HepG2 (cell line): Measurements from ENCODE around the gene NXPE4. TPM values are rescaled to one million over a fixed set of nuclear protein-coding genes. Genes with fewer than 3 reads are reported as not detected.

Experiments
- ATAC-seq: fragments of 200-7000 bp; cut with Tn5 transposase; 3 replicates; pipeline ENCODE4 v1.9.1; 2020; ENCODE audit warnings: mild to moderate bottlenecking, moderate library complexity
- BruUV-seq: library from RNA; stranded (reverse); fragments of 400-500 nt; replicated peaks from 2 replicates; lab custom pipeline; 2021; lab: Mats Ljungman, UMichigan
- CTCF ChIA-PET: fragments of 300-600 bp; formaldehyde crosslinking; extraction: SDS; loops from one replicate; lab custom pipeline; 2021; ENCODE audit warnings: low total read pairs, inconsistent platforms, low intra/inter-chr PET ratio; lab: Yijun Ruan, JAX
- POLR2A ChIA-PET: fragments of 350-600 bp; sonication (Branson Sonifier 250); formaldehyde crosslinking; loops from one replicate; lab custom pipeline; 2020; ENCODE audit warnings: antibody characterized with exemption, inconsistent platforms; lab: Yijun Ruan, JAX
- DNase-seq: peaks from one replicate; pipeline ENCODE4 v3.0.0-alpha.2; 2015; ENCODE audit warnings: low spot score
- FAIRE-seq: peaks from 3 replicates; lab custom pipeline; 2011; peaks lifted over from hg19 to GRCh38; lab: Jason Lieb, UNC
- H2AFZ ChIP-seq: one replicate; pipeline ENCODE4 v1.6.1; 2011; ENCODE audit warnings: low read length, inconsistent platforms
- H3K27ac ChIP-seq: fragments of 300-600 bp; 3 replicates; pipeline ENCODE4 v1.8.0; 2011; ENCODE audit warnings: mixed run types, mild to moderate bottlenecking, mixed read lengths, low read length, inconsistent platforms; ENCODE audit not compliant: insufficient read depth; ENCODE audit errors: extremely low read length
- H3K27me3 ChIP-seq, 2 experiments: fragments of 200-600 bp in 1 of 2; 2 replicates in 1 of 2; 3 replicates in 1 of 2; pipeline versions ENCODE4 v1.6.0 to v1.8.0; 2011; ENCODE audit warnings: low read length in 2 of 2, mild to moderate bottlenecking in 2 of 2, moderate library complexity in 2 of 2, inconsistent platforms in 1 of 2; ENCODE audit not compliant: insufficient read depth in 2 of 2, control insufficient read depth in 1 of 2
- H3K36me3 ChIP-seq, 2 experiments: fragments of 200-600 bp in 1 of 2; replicated peaks in 1 of 2; 2 replicates in 1 of 2; 3 replicates in 1 of 2; pipeline versions ENCODE4 v1.5.1 to v1.8.0; 2011; ENCODE audit warnings: low read length in 2 of 2, inconsistent platforms in 1 of 2; ENCODE audit not compliant: insufficient read depth in 2 of 2, control insufficient read depth in 1 of 2
- H3K4me1 ChIP-seq: 2 replicates; pipeline ENCODE4 v1.5.1; 2012; ENCODE audit warnings: low read length, inconsistent platforms; ENCODE audit not compliant: insufficient read depth
- H3K4me2 ChIP-seq: 2 replicates; pipeline ENCODE4 v1.6.0; 2011; ENCODE audit warnings: low read depth, low read length, inconsistent platforms
- H3K4me3 ChIP-seq, 3 experiments: fragments of 200-600 bp in 1 of 3; sonication (generic), shearing (Covaris generic) in 1 of 3; replicated peaks in 1 of 3; 2 replicates each; pipeline ENCODE4 v1.5.1; 2011 to 2016; ENCODE audit warnings: low read length in 3 of 3, inconsistent platforms in 2 of 3, low read depth in 2 of 3, mild to moderate bottlenecking in 2 of 3, control low read depth in 1 of 3, mixed read lengths in 1 of 3; ENCODE audit not compliant: insufficient read depth in 1 of 3
- H3K79me2 ChIP-seq: one replicate; pipeline ENCODE4 v1.6.1; 2011; ENCODE audit warnings: low read length, inconsistent platforms; ENCODE audit not compliant: insufficient read depth
- H3K9ac ChIP-seq: 2 replicates; pipeline ENCODE4 v1.6.0; 2011; ENCODE audit warnings: mild to moderate bottlenecking, low read depth, low read length, inconsistent platforms; ENCODE audit not compliant: insufficient read depth
- H3K9me3 ChIP-seq: 2 replicates; pipeline ENCODE4 v1.5.1; 2012; ENCODE audit warnings: mild to moderate bottlenecking, low read length
- H4K20me1 ChIP-seq: 2 replicates; pipeline ENCODE4 v1.6.0; 2011; ENCODE audit warnings: inconsistent platforms, mild to moderate bottlenecking, low read length, moderate library complexity; ENCODE audit not compliant: insufficient read depth
- CTCF ChIP-seq: sonication (generic); formaldehyde crosslinking; IDR thresholded peaks from 2 replicates; pipeline ENCODE4 v1.5.0; 2020; ENCODE audit warnings: mild to moderate bottlenecking, missing genetic modification reagents, moderate library complexity
- IRX3 ChIP-seq: sonication (generic); formaldehyde crosslinking; IDR thresholded peaks from 2 replicates; pipeline ENCODE4 v1.8.1; 2023; ENCODE audit warnings: mild to moderate bottlenecking, low read depth, missing genetic modification reagents, borderline replicate concordance
- SMC3 ChIP-seq: IDR thresholded peaks from 2 replicates; pipeline ENCODE4 v1.6.1; 2011; ENCODE audit warnings: low read length, improper control_type of control experiment
- ZNF574 ChIP-seq: sonication (generic); formaldehyde crosslinking; IDR thresholded peaks from 2 replicates; pipeline ENCODE4 v1.4.0; 2020; ENCODE audit warnings: missing genetic modification reagents
- ZNF775 ChIP-seq: sonication (generic); formaldehyde crosslinking; IDR thresholded peaks from 2 replicates; pipeline ENCODE4 v1.4.0; 2020; ENCODE audit warnings: missing genetic modification reagents, mild to moderate bottlenecking, moderate library complexity, borderline replicate concordance
- WGBS: methylation state at CpG from one replicate; pipeline ENCODE4 v1.1.6; 2017; ENCODE audit warnings: low lambda C conversion rate; 5-methylcytosine and 5-hydroxymethylcytosine counted together
- in situ Hi-C: cut with HindIII; loops from 2 replicates; pipeline ENCODE4 v1.10.0; 2017; ENCODE audit warnings: low pct_unique_long_range_greater_than_20kb; ENCODE audit not compliant: extremely low pct_ligation_motif_present
- intact Hi-C: fragments of 100-400 bp; cut with micrococcal nuclease; formaldehyde crosslinking; loops from one replicate; pipeline ENCODE4 v1.10.0; 2022; ENCODE audit not compliant: unreplicated experiment
- polyA plus RNA-seq, 8 experiments: library from polyadenylated mRNA; depleted of rRNA in 3 of 8; stranded (reverse) in 7 of 8; unstranded in 1 of 8; fragments of >200 nt; fragmentation: Illumina TruSeq in 4 of 8; extraction: Trizol in 4 of 8; gene quantifications; 2 replicates each; pipeline versions ENCODE4 v1.2.1 to v1.2.3, GENCODE V29; 2011 to 2016; ENCODE audit warnings: low read depth in 4 of 8, missing spikeins in 1 of 8, mixed read lengths in 1 of 8; ENCODE audit not compliant: insufficient read depth in 1 of 8
- total RNA-seq, 5 experiments: library from RNA; depleted of rRNA; stranded (reverse); fragments of >200 nt; fragmentation: Illumina TruSeq; extraction: Trizol; gene quantifications; 2 replicates each; pipeline ENCODE4 v1.2.3, GENCODE V29; 2016; ENCODE audit warnings: low read depth in 1 of 5

NXPE4 gene
- total and polyA plus RNA-seq, 2 of the 13 experiments (the other 11 are each of a cell fraction or from before 2014, with no cell fraction given), result not detected

DNA sequence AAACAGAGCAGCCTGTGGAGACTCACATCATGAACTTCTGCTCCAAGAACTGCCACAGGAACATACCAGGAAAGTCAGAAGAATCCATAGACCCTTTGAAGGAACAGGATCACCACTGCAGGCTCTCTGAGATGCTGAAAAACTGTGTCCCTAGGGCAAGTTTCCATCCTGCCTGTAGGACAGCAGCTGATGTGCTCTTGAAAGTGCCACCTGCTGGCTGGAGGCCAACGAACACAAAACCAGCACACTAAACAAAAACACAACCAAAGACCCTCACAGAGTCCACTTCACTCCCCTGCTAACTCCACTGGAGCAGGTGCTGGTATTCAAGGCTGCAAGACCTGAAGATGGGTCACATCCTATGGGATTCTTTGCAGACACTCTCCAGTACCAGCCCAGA is 23.9 kb downstream of the NXPE4 start:
- POLR2A ChIA-PET, result no interaction called here
- Histone ChIP-seq H3K36me3 (no peaks in the 10 kb centered on the region), H3K27ac (no peak overlapping the region), H3K4me3 (no peak overlapping the region), H3K9me3 (no peaks in the 10 kb centered on the region), H3K79me2 (no peaks in the 10 kb centered on the region), H3K4me2 (no peak overlapping the region), H4K20me1 (no peaks in the 10 kb centered on the region), H2AFZ (no peak overlapping the region), H3K9ac (no peak overlapping the region), H3K27me3 (no peaks in the 10 kb centered on the region), H3K4me1 (no peaks in the 10 kb centered on the region)
- FAIRE-seq, result no peak
- intact Hi-C loops, result loop anchor here (2.0 kb wide), 1 partner anchor 223 kb away; no protein-coding TSS in a partner anchor
- WGBS, result 0% methylated on average over 1 of the region's 1 CpG
- CTCF ChIA-PET, result interaction anchor here (1.2 kb wide), 1 partner anchor 232 kb away, joined by 3 read pairs; no protein-coding TSS in a partner anchor
- BruUV-seq, result no TSS peak
- DNase-seq, result no peak
- in situ Hi-C loops, result no loop called here
- ATAC-seq, result no peak
- TF ChIP-seq SMC3 (peak; percentile 12; the same call in 1 of the 2 replicates), ZNF775 (CRISPR knock-in tag) (no peak), IRX3 (CRISPR knock-in tag) (no peak), ZNF574 (CRISPR knock-in tag) (peak; percentile 49; the same call in 1 of the 2 replicates), CTCF (CRISPR knock-in tag) (peak; percentile 31)
